ENCODE data around the gene NOTCH2NLA. TPM values are rescaled to one million over a fixed set of nuclear protein-coding genes. Genes with fewer than 3 reads are reported as not detected.
"Not testable (repeated sequence)": the region's sequence is repeated elsewhere in the genome, so short reads cannot be mapped to it uniquely, and the experiment has no call there.

NOTCH2NLA gene
- 10 to 100 TPM; 19.2 to 20.2 TPM for total RNA-seq

GRCh38 chr1:146228710-146229477, at the start of gene NOTCH2NLA:
NOTCH2NLA (minus strand) TSS chr1:146229021; CDS start chr1:146189337, 39,684 bp downstream.
- H3K4me3 Mint-ChIP-seq, result peak within 1 kb of the TSS; percentile 75
- CTCF ChIA-PET; H3K27me3 Mint-ChIP-seq; POLR2A ChIA-PET; intact Hi-C loops (cut with DNase I, micrococcal nuclease); H3K9me3 Mint-ChIP-seq (ENCODE audit: low read depth); H3K4me1 Mint-ChIP-seq; H3K36me3 Mint-ChIP-seq (ENCODE audit: low read depth): not testable (repeated sequence)
- H3K27ac Mint-ChIP-seq, result peak within 1 kb of the TSS; percentile 76
- peak; percentile 65 for ATAC-seq
- DNase-seq, result peak; percentile 65

- H3K4me1 Mint-ChIP-seq; H3K36me3 Mint-ChIP-seq (ENCODE audit: low read depth); H3K27ac Mint-ChIP-seq; H3K27me3 Mint-ChIP-seq; H3K9me3 Mint-ChIP-seq (ENCODE audit: low read depth); H3K4me3 Mint-ChIP-seq; intact Hi-C loops (cut with DNase I, micrococcal nuclease); POLR2A ChIA-PET; DNase-seq; CTCF ChIA-PET: not testable (repeated sequence)
- peak; percentile 16 for ATAC-seq
These were observed 49.5 kb upstream of the NOTCH2NLA start for GRCh38 chr1:146278346-146278745.

DNA sequence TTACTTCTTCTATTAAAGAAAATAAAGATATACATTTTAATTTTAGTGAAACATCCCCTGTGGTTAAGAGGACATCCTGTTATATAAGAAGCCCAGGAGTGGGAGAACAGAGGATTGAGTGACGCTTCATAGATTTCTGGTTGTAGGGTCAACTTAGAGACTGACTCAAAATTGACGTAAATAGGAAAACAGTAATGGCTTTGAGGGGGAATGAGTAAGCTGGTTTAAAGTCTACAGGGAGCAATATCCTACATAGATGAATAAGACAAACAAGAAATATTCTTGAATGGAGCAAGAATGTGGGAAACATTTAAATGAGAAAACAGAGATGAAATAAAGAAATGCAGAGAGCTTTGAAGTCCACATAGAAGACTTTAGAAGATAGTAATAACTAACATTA, 48.3 kb upstream of the NOTCH2NLA start:
- CTCF ChIA-PET; H3K27ac Mint-ChIP-seq; ATAC-seq; H3K4me1 Mint-ChIP-seq; intact Hi-C loops (cut with DNase I, micrococcal nuclease); H3K36me3 Mint-ChIP-seq (ENCODE audit: low read depth); H3K27me3 Mint-ChIP-seq; DNase-seq; H3K4me3 Mint-ChIP-seq; H3K9me3 Mint-ChIP-seq (ENCODE audit: low read depth); POLR2A ChIA-PET: not testable (repeated sequence)

- H3K4me1 Mint-ChIP-seq; H3K27me3 Mint-ChIP-seq; POLR2A ChIA-PET; ATAC-seq; H3K9me3 Mint-ChIP-seq (ENCODE audit: low read depth); H3K4me3 Mint-ChIP-seq; CTCF ChIA-PET; DNase-seq; H3K27ac Mint-ChIP-seq; H3K36me3 Mint-ChIP-seq (ENCODE audit: low read depth); intact Hi-C loops (cut with DNase I, micrococcal nuclease): not testable (repeated sequence)
These were observed 45.3 kb upstream of the NOTCH2NLA start for GRCh38 chr1:146274083-146274482.

DNA sequence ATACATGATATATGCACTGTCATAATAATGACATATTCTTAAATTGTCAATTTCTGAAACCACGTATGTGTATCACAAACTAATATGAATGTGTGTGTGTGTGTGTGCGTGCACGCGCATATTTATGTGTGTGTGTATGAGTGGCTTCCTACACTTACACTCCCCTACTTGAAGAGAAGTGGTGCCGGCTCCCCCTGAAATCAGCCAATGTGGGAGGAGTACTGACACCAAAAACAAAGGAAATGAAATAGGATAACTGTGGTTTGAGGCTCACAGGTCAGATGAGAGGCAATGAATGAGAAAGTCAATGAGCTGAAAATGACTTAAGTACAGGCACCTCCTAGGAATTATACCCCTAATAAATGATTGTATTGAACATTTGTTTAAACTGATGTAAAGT, 44.4 kb upstream of the NOTCH2NLA start:
- H3K4me3 Mint-ChIP-seq; CTCF ChIA-PET; POLR2A ChIA-PET; H3K4me1 Mint-ChIP-seq; intact Hi-C loops (cut with DNase I, micrococcal nuclease); DNase-seq; H3K27ac Mint-ChIP-seq; H3K9me3 Mint-ChIP-seq (ENCODE audit: low read depth); H3K36me3 Mint-ChIP-seq (ENCODE audit: low read depth); ATAC-seq; H3K27me3 Mint-ChIP-seq: not testable (repeated sequence)

DNA sequence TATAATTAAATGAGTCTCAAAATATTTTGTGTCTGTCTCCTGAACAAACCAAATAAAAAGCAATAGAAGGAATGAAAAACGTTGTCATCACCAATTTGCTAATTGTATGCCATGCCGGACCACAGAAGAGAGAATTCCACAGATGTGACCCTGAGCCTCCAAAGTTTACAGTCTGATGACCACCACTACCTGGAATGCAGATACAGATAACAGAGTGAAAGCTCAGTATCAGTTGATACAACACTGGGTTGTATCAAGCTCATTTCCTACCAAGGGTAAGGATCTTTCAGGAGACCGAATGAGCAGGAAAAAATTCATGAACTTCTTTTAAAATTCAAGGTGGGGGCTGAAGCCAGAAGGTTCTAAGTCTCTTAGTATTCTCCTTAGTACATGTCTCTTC, 43.9 kb upstream of the NOTCH2NLA start:
- ATAC-seq; H3K9me3 Mint-ChIP-seq (ENCODE audit: low read depth); H3K4me1 Mint-ChIP-seq; intact Hi-C loops (cut with DNase I, micrococcal nuclease); H3K27me3 Mint-ChIP-seq; H3K27ac Mint-ChIP-seq; CTCF ChIA-PET; H3K4me3 Mint-ChIP-seq; H3K36me3 Mint-ChIP-seq (ENCODE audit: low read depth); DNase-seq; POLR2A ChIA-PET: not testable (repeated sequence)

GRCh38 chr1:146271977-146272376, 43.2 kb upstream of the NOTCH2NLA start:
- ATAC-seq; intact Hi-C loops (cut with DNase I, micrococcal nuclease); H3K27ac Mint-ChIP-seq; H3K4me1 Mint-ChIP-seq; POLR2A ChIA-PET; H3K36me3 Mint-ChIP-seq (ENCODE audit: low read depth); H3K27me3 Mint-ChIP-seq; H3K9me3 Mint-ChIP-seq (ENCODE audit: low read depth); CTCF ChIA-PET; DNase-seq; H3K4me3 Mint-ChIP-seq: not testable (repeated sequence)

DNA sequence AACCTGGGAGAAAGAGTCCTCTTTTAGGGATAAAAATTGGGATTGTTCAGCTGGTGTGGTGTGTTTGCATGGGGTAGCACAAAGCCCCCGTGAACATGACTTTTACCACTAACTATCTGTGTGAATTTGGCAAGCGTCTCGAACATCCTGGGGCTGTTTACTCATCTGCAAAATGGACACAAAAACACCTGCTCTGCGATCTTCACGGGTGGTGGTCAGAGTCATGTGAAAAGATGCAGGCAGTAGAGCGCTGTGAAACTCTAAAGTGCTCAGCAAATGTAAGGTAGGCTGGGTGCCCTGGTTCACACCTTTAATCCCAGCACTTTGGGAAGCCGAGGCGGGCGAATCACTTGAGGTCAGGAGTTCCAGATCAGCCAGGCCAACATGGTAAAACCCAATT, 41.3 kb upstream of the NOTCH2NLA start:
- H3K27me3 Mint-ChIP-seq; POLR2A ChIA-PET; H3K36me3 Mint-ChIP-seq (ENCODE audit: low read depth); H3K4me1 Mint-ChIP-seq; ATAC-seq; intact Hi-C loops (cut with DNase I, micrococcal nuclease); H3K9me3 Mint-ChIP-seq (ENCODE audit: low read depth); H3K27ac Mint-ChIP-seq; DNase-seq; H3K4me3 Mint-ChIP-seq; CTCF ChIA-PET: not testable (repeated sequence)

- POLR2A ChIA-PET; H3K4me1 Mint-ChIP-seq; CTCF ChIA-PET; H3K27ac Mint-ChIP-seq; H3K36me3 Mint-ChIP-seq (ENCODE audit: low read depth); H3K9me3 Mint-ChIP-seq (ENCODE audit: low read depth); intact Hi-C loops (cut with DNase I, micrococcal nuclease); H3K27me3 Mint-ChIP-seq; H3K4me3 Mint-ChIP-seq: not testable (repeated sequence)
- ATAC-seq, result peak; percentile 36
- DNase-seq, result peak; percentile 2
These were observed 37.4 kb upstream of the NOTCH2NLA start for GRCh38 chr1:146266179-146266748.

DNA sequence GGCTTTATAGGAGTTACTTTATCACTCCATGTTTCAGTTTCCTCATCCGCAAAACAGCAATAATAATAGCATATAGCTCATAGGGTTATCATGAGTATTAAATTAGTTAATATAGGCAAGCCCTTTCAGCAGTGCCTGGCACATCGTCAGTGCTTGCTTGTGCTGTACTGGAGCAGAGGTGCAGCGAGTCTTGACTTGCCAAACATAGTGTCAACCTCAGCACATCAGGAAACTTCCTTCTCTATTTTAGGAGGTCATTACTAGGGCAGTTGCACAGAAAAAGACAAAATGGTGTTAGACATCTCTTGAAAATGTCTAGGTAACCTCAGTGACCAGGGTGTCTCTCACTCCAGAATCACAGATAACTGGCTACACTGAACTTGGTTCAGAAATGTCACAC, 35.9 kb upstream of the NOTCH2NLA start:
- H3K4me1 Mint-ChIP-seq; H3K27ac Mint-ChIP-seq; CTCF ChIA-PET; H3K36me3 Mint-ChIP-seq (ENCODE audit: low read depth); ATAC-seq; H3K9me3 Mint-ChIP-seq (ENCODE audit: low read depth); intact Hi-C loops (cut with DNase I, micrococcal nuclease); DNase-seq; H3K4me3 Mint-ChIP-seq; H3K27me3 Mint-ChIP-seq; POLR2A ChIA-PET: not testable (repeated sequence)

- H3K4me3 Mint-ChIP-seq; H3K4me1 Mint-ChIP-seq; intact Hi-C loops (cut with DNase I, micrococcal nuclease); H3K27ac Mint-ChIP-seq; CTCF ChIA-PET; POLR2A ChIA-PET; H3K9me3 Mint-ChIP-seq (ENCODE audit: low read depth); H3K36me3 Mint-ChIP-seq (ENCODE audit: low read depth); DNase-seq; H3K27me3 Mint-ChIP-seq: not testable (repeated sequence)
- ATAC-seq, result peak; percentile 47
These were observed 31.3 kb upstream of the NOTCH2NLA start for GRCh38 chr1:146260006-146260730.

DNA sequence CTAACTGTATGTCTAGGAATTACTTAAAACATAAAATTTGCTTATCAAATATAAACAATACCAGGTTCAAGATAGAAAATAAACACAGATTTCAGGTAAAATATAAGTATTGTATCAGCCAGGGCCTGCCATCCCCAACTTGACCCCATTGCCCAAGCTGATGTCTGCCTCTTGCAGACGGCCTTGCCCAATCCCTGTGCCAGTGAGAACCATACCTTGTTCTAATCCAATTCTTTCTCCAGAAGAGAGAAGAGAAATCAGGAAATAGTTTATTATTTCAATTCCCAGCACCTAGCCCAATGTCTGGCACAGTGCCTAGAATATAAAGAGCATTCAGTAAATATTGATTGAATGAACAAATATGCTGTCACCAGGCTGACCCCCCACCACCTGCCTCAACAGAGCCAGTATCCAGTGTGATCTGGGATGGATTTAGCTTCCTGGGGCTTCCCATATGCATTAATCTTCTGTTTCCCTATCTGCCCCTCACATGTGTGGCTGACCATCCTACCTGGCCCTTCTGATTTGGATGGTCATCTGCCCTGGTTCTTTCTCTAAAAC, 29.3 kb upstream of the NOTCH2NLA start:
- POLR2A ChIA-PET; H3K4me3 Mint-ChIP-seq; ATAC-seq; DNase-seq; H3K27me3 Mint-ChIP-seq; intact Hi-C loops (cut with DNase I, micrococcal nuclease); H3K9me3 Mint-ChIP-seq (ENCODE audit: low read depth); H3K36me3 Mint-ChIP-seq (ENCODE audit: low read depth); H3K4me1 Mint-ChIP-seq; H3K27ac Mint-ChIP-seq; CTCF ChIA-PET: not testable (repeated sequence)
